Vagina (tissue), 2 donors: ENCODE data around the gene RBFOX1. TPM values are rescaled to one million over a fixed set of nuclear protein-coding genes. Genes with fewer than 3 reads are reported as not detected.
"Not testable (repeated sequence)": the region's sequence is repeated elsewhere in the genome, so short reads cannot be mapped to it uniquely, and the experiment has no call there.

ENCODE experiments used
- DNase-seq, 2 donors: peaks; one replicate each; pipeline ENCODE4 v3.0.0-alpha.2; 2017; ENCODE audit errors: extremely low spot score in 2 of 2
- H3K27ac ChIP-seq: fragments of 200-600 bp; sonication (generic); one replicate; pipeline ENCODE4 v1.5.1; 2019
- H3K27me3 ChIP-seq: fragments of 200-600 bp; sonication (generic); one replicate; pipeline ENCODE4 v1.5.1; 2019
- H3K36me3 ChIP-seq, 2 donors: fragments of 200-600 bp; sonication (generic); one replicate each; pipeline ENCODE4 v1.5.1; 2017 to 2019
- H3K4me1 ChIP-seq: fragments of 200-600 bp; sonication (generic); one replicate; pipeline ENCODE4 v1.5.1; 2019
- H3K4me3 ChIP-seq, 2 donors: fragments of 200-600 bp; sonication (generic); 1 replicate in 1 of 2; 2 replicates in 1 of 2; pipeline ENCODE4 v1.5.1; 2016 to 2019
- H3K9me3 ChIP-seq: fragments of 200-600 bp; sonication (generic); one replicate; pipeline ENCODE4 v1.5.1; 2019
- CTCF ChIP-seq, 3 experiments: fragments of 450-650 bp in 2 of 3; fragments of 200-600 bp in 1 of 3; sonication (generic) in 1 of 3; IDR thresholded peaks; one replicate each; pipeline ENCODE4 v1.5.1; 2017 to 2019; ENCODE audit warnings: antibody characterized with exemption in 3 of 3, mild to moderate bottlenecking in 2 of 3, moderate library complexity in 2 of 3
- POLR2A ChIP-seq, 2 donors: fragments of 450-650 bp; IDR thresholded peaks; one replicate each; pipeline ENCODE4 v1.6.1; 2017; ENCODE audit warnings: antibody characterized with exemption in 2 of 2, mild to moderate bottlenecking in 2 of 2, moderate library complexity in 2 of 2
- POLR2AphosphoS5 ChIP-seq, 2 donors: sonication (generic); formaldehyde crosslinking; IDR thresholded peaks; one replicate each; pipeline ENCODE4 v1.9.0; 2017; ENCODE audit warnings: antibody characterized with exemption in 2 of 2, mild to moderate bottlenecking in 2 of 2, low read depth in 1 of 2; ENCODE audit not compliant: insufficient read depth in 1 of 2
- intact Hi-C: fragments of 100-400 bp; cut with DNase I; formaldehyde crosslinking; loops from one replicate; pipeline ENCODE4 v1.15.1; 2023
- total RNA-seq: library from RNA; depleted of rRNA; stranded (reverse); fragments of >200 nt; gene quantifications from one replicate; pipeline ENCODE4 v1.2.3, GENCODE V29; 2016

Gene RBFOX1
- total RNA-seq, 1 donor from 2014 or later, result 6.6 TPM

GRCh38 chr16:7497691-7498090 lies 165.0 kb downstream of the RBFOX1 start:
- no peaks in the 10 kb centered on the region for H3K4me1 ChIP-seq
- no peaks in the 10 kb centered on the region for H3K9me3 ChIP-seq
- no peak for DNase-seq
- TF ChIP-seq POLR2AphosphoS5 (IDR thresholded peaks at IDR 0.05; ENCODE audit: insufficient read depth in 1 of 2, low read depth in 1 of 2) (no peak), CTCF (IDR thresholded peaks at IDR 0.05) (no peak), POLR2A (IDR thresholded peaks at IDR 0.05) (no peak)
- H3K27me3 ChIP-seq, result no peaks in the 10 kb centered on the region
- intact Hi-C loops, result no loop called here
- no peak overlapping the region for H3K4me3 ChIP-seq
- H3K36me3 ChIP-seq, result no peaks in the 10 kb centered on the region
- H3K27ac ChIP-seq, result no peak overlapping the region

GRCh38 chr16:7501868-7502267 lies 169.2 kb downstream of the RBFOX1 start:
- Histone ChIP-seq H3K9me3 (no peaks in the 10 kb centered on the region), H3K27me3 (no peaks in the 10 kb centered on the region), H3K4me3 (no peak overlapping the region), H3K4me1 (no peaks in the 10 kb centered on the region), H3K27ac (no peak overlapping the region), H3K36me3 (no peaks in the 10 kb centered on the region)
- TF ChIP-seq POLR2AphosphoS5 (IDR thresholded peaks at IDR 0.05; ENCODE audit: insufficient read depth in 1 of 2, low read depth in 1 of 2) (no peak), CTCF (IDR thresholded peaks at IDR 0.05) (no peak), POLR2A (IDR thresholded peaks at IDR 0.05) (no peak)
- no peak for DNase-seq
- intact Hi-C loops, result no loop called here

- H3K9me3 ChIP-seq, H3K36me3 ChIP-seq, intact Hi-C loops, H3K4me1 ChIP-seq, H3K27me3 ChIP-seq, DNase-seq, H3K27ac ChIP-seq, H3K4me3 ChIP-seq: not testable (repeated sequence)
These were observed 170.0 kb downstream of the RBFOX1 start for GRCh38 chr16:7502591-7503157.

GRCh38 chr16:7503666-7504065 lies 171.0 kb downstream of the RBFOX1 start:
- Histone ChIP-seq H3K27ac (no peak overlapping the region), H3K27me3 (no peaks in the 10 kb centered on the region), H3K4me3 (no peak overlapping the region), H3K9me3 (no peaks in the 10 kb centered on the region), H3K4me1 (no peaks in the 10 kb centered on the region), H3K36me3 (no peaks in the 10 kb centered on the region)
- no peak for DNase-seq
- intact Hi-C loops, result no loop called here
- no peak for TF ChIP-seq CTCF (IDR thresholded peaks at IDR 0.05)
- TF ChIP-seq POLR2AphosphoS5 (IDR thresholded peaks at IDR 0.05; ENCODE audit: insufficient read depth in 1 of 2, low read depth in 1 of 2), result no peak
- no peak for TF ChIP-seq POLR2A (IDR thresholded peaks at IDR 0.05)

- intact Hi-C loops, result no loop called here
- Histone ChIP-seq H3K27me3 (no peaks in the 10 kb centered on the region), H3K4me3 (no peak overlapping the region), H3K4me1 (no peaks in the 10 kb centered on the region), H3K27ac (no peak overlapping the region), H3K9me3 (no peaks in the 10 kb centered on the region), H3K36me3 (no peaks in the 10 kb centered on the region)
- TF ChIP-seq POLR2AphosphoS5 (IDR thresholded peaks at IDR 0.05; ENCODE audit: insufficient read depth in 1 of 2, low read depth in 1 of 2) (no peak), CTCF (IDR thresholded peaks at IDR 0.05) (no peak), POLR2A (IDR thresholded peaks at IDR 0.05) (no peak)
- no peak for DNase-seq
These were observed 172.2 kb downstream of the RBFOX1 start for GRCh38 chr16:7504844-7505243.
